ENCODE results near the gene PTPRC.
A peak's percentile ranks its signal among the peaks of the same experiment; 100 is the strongest.

PTPRC gene

DNA sequence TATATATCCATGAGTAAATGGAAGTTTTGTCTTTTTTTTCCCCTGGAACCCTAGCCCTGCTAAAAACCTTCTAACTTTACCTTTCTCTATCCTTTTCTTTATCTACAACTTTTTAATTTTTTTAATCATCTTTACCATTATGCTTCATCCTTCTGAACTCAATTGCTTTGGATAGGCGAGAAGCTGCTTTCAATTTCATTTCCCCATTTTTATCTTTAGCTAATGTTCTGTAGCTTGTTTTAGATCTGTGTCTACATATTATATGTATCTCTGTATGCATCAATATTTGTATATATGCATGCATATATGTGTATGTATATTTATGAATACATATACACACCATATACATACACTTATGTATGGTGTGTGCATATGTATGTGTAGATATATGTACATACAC, 57.4 kb downstream of the PTPRC start:
- no peaks in the 10 kb centered on the region for H3K27me3 Mint-ChIP-seq
- no peak overlapping the region for H3K4me3 Mint-ChIP-seq
- CTCF ChIA-PET = no interaction called here
- H3K9me3 Mint-ChIP-seq = no peaks in the 10 kb centered on the region
- H3K36me3 Mint-ChIP-seq = peaks cover 77% of the 10 kb centered on the region
- peaks cover 85% of the 10 kb centered on the region for H3K4me1 Mint-ChIP-seq
- DNase-seq = no peak
- H3K27ac Mint-ChIP-seq = peak overlapping the region; percentile 7

DNA sequence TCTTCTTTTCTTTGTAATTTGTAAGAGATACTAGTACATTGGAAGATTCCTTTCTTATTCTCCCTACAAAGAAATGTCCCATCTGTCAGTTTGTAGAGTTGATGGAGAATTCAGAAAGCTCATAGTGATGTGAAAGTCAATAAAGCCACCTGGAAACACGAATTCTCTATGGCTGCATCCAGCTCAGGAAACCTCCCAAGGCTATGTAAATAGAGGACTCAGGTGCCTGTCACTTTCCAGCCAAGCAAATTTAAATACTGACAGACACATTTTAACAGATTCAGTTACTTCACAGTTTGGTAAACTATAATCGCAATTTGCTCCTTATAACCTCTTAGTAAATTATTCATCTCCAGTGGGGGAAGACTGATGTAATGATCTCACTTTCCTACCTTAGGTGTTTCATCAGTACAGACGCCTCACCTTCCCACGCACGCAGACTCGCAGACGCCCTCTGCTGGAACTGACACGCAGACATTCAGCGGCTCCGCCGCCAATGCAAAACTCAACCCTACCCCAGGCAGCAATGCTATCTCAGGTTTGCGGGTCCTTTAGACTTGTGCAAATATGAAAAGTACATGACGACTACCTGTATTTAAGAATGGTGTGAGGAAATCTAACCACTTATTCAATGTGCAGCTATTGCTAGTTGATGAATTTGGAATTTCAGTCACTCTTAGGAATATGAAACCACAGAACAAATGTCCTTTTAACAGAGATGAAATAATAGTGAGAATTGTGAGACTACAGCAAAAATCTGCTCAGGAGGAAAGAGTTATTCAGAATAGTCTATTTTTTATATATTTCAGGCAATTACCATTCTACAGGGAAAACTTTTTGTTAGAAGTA, 60.6 kb downstream of the PTPRC start:
- peaks cover 83% of the 10 kb centered on the region for H3K4me1 Mint-ChIP-seq
- peaks cover 78% of the 10 kb centered on the region for H3K36me3 Mint-ChIP-seq
- H3K27ac Mint-ChIP-seq = peak overlapping the region; percentile 47
- CTCF ChIA-PET = no interaction called here
- H3K9me3 Mint-ChIP-seq = no peaks in the 10 kb centered on the region
- H3K4me3 Mint-ChIP-seq = no peak overlapping the region
- DNase-seq = peak; percentile 69
- no peaks in the 10 kb centered on the region for H3K27me3 Mint-ChIP-seq

DNA sequence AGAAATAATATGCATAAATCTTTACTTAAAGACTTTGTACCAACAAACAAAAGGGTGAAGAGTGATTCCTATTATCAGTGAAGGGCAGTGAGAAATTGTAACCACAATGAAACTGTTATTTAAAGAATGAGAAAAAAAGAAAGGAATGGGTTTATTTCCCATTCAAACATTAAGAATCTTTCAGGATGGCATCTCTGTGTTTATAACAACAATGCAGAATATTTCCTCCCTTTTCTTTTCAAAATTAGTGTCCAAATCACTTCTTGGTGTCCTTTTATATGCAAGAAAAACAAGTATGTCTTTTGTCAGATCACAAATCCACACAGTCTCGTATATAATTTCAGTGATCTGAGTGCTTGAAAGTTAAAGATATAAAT, 61.2 kb downstream of the PTPRC start:
- DNase-seq = no peak
- H3K36me3 Mint-ChIP-seq = peaks cover 80% of the 10 kb centered on the region
- H3K9me3 Mint-ChIP-seq = no peaks in the 10 kb centered on the region
- H3K4me1 Mint-ChIP-seq = peaks cover 83% of the 10 kb centered on the region
- H3K4me3 Mint-ChIP-seq = no peak overlapping the region
- H3K27me3 Mint-ChIP-seq = no peaks in the 10 kb centered on the region
- CTCF ChIA-PET = interaction anchor here (0.7 kb wide), 1 partner anchor 283 kb away, joined by 3 read pairs; no protein-coding TSS in a partner anchor
- H3K27ac Mint-ChIP-seq = peak overlapping the region; percentile 13

DNA sequence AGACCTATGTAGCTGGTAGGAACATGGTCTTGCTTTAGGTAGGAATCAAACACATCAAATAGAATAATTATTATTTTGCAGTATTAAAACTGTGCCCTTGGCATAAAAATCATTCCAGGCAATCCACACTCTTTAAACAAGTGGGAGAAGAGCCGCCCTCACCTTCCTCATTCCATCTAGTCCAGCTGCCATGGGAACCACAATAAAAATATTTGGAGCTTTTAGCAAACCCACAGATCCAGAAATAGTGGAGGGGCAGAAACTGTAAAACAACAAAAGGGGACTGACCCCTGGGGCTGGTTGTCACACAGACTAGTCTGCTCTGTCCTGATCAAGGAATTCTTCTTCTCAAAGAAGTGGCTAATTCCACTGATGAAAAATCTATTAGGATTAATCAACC, 61.6 kb downstream of the PTPRC start:
- Mint-ChIP-seq H3K9me3 (no peaks in the 10 kb centered on the region), H3K4me1 (peaks cover 85% of the 10 kb centered on the region), H3K27ac (peak overlapping the region; percentile 13), H3K36me3 (peaks cover 82% of the 10 kb centered on the region), H3K4me3 (no peak overlapping the region), H3K27me3 (no peaks in the 10 kb centered on the region)
- no peak for DNase-seq
- CTCF ChIA-PET = interaction anchor here (0.7 to 1.5 kb wide), 4 partner anchors 12 to 283 kb away, joined by 3 to 6 read pairs (median 3); no protein-coding TSS in a partner anchor

DNA sequence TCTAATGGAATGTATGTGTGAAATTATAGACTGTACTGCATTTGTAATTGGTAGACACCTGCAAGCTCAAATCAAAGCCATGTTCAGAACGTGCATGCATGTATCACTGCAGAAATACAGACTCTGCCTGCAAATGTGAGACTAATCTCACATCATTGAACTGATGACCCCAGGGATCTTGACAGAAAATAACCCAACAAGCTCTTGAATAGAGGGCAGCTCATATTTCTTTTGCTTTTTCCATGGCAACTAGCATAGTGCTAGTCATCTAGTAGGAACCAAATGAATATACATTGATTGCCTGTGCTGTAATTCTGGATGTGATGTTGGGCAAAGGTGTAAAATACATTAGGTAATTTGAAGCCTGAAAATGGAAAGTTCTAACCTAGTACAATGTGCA, 62.4 kb downstream of the PTPRC start:
- no peak overlapping the region for H3K4me3 Mint-ChIP-seq
- no peaks in the 10 kb centered on the region for H3K9me3 Mint-ChIP-seq
- H3K27ac Mint-ChIP-seq = peak overlapping the region; percentile 53
- CTCF ChIA-PET = interaction anchor here (0.9 to 1.5 kb wide), 3 partner anchors 11 to 18 kb away, joined by 3 to 6 read pairs (median 3); no protein-coding TSS in a partner anchor
- H3K27me3 Mint-ChIP-seq = no peaks in the 10 kb centered on the region
- H3K36me3 Mint-ChIP-seq = peaks cover 84% of the 10 kb centered on the region
- no peak for DNase-seq
- H3K4me1 Mint-ChIP-seq = peaks cover 82% of the 10 kb centered on the region

DNA sequence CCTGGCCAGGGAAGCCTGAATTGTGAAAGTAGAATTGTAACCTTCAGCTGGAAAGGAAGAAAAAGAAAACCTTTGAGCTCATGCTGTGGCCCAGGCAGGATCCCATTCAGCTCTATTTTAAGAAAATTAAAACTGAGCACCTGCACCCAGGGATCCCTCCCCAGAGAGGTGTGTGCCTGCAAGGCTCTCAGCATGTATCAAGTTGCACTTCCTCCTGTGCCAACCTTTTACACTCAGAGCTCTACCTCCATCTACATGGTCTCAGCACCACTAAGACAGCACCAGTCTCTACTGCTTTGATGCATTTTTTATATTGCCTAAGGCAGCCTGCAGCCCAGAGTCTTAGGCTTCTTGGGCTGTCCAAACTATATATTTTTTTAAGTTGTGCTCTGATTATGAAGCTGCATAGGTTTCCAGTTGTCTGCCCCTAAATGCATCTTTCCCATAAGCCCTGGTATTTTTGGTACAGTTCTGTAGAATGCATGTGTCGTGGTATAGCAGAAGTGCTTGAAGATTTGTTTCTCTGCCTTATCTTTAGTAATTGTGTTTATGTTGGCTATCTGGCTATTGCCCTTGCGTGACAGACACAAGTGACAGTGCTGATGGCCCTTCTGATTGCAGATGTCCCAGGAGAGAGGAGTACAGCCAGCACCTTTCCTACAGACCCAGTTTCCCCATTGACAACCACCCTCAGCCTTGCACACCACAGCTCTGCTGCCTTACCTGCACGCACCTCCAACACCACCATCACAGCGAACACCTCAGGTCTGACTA, 63.1 kb downstream of the PTPRC start:
- Mint-ChIP-seq H3K4me3 (no peak overlapping the region), H3K9me3 (no peaks in the 10 kb centered on the region), H3K4me1 (peaks cover 74% of the 10 kb centered on the region), H3K27me3 (no peaks in the 10 kb centered on the region), H3K36me3 (peaks cover 80% of the 10 kb centered on the region), H3K27ac (peak overlapping the region; percentile 53)
- CTCF ChIA-PET = interaction anchor here (0.8 to 1.5 kb wide), 3 partner anchors 8 to 19 kb away, joined by 3 to 6 read pairs (median 3); no protein-coding TSS in a partner anchor
- no peak for DNase-seq

DNA sequence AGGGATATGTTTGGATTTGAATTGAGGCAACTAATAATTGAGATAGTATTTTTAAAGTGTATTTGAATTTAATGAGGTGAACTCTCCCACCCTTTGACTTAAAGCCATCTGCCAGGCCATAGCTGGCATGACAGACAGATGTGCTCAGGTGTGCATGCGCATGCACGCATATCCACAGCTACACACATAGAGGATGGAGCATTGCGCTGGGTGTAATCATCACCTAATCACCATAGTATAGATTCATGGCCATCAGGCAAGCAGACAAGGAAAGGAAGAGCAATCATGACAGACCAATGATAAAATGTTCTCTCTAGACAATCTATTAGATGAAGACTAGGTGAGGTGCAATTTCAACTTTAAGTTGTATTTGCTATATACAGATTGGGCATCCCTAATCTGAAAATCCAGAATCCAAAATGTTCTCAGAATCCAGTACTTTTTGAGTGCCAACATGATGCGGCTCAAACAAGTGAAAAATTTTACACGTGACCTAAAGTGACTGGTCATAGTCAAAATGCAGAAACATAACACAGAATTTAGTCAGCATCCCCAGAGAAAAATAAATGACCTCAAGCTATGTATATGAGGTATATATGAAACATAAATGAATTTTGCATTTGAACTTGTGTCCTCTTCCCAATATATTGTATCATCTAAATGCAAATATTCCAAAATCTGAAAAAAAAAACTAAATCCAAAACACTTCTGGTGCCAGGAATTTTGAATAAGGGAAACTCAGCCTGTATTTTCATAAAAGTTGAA, 70.1 kb downstream of the PTPRC start:
- Mint-ChIP-seq H3K4me3 (no peak overlapping the region), H3K4me1 (peaks cover 32% of the 10 kb centered on the region), H3K36me3 (peaks cover 72% of the 10 kb centered on the region)

DNA sequence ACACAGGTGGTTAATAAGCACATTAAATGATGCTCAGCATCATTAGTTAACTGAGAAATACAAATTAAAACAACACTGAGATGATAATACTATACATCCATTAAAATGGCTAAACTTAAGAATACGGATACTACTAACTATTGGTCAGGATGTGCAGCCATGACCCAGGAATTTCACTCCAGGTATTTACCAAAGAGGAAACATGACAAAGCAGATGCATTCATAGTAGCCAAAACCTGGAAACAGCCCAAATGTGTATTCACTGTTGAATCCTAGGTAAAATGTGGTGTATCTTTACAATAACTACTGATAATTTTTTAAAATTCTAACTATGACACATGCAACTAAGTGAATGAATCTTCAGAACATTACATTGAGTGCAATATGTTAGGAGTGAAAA, 73.0 kb downstream of the PTPRC start:
- Mint-ChIP-seq H3K4me3 (no peak overlapping the region), H3K9me3 (no peaks in the 10 kb centered on the region), H3K4me1 (peaks cover 21% of the 10 kb centered on the region), H3K27ac (no peak overlapping the region), H3K27me3 (no peaks in the 10 kb centered on the region), H3K36me3 (peaks cover 72% of the 10 kb centered on the region)
- CTCF ChIA-PET = interaction anchor here (1.2 kb wide), 1 partner anchor 11 kb away, joined by 4 read pairs; no protein-coding TSS in a partner anchor
- DNase-seq = no peak

More for the DNA sequence above, 70.1 kb downstream of the PTPRC start:
- DNase-seq = no peak
- peak overlapping the region; percentile 15 for H3K27ac Mint-ChIP-seq
- no peaks in the 10 kb centered on the region for H3K9me3 Mint-ChIP-seq
- no peaks in the 10 kb centered on the region for H3K27me3 Mint-ChIP-seq
- CTCF ChIA-PET = interaction anchor here (0.7 kb wide), 1 partner anchor 186 kb away, joined by 3 read pairs; no protein-coding TSS in a partner anchor

DNA sequence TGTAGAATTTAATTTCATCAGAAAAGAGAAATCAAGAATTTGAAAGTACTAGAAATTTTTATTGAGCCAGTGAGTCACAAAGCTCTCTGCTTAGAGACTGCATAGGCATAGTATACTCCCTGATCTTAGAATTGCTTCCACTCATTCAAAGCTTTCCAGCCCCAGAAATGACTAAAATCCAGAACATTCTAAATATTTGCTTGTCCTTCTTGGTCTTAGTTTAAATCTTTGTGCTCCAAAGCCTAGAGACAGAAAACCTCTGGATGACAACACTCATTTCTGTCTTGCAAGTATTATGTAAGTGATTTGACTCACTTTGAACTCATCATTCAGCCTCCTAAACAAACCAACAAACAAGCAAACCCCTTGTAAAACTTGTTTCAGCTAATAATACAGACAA, 74.2 kb downstream of the PTPRC start:
- H3K36me3 Mint-ChIP-seq = peaks cover 76% of the 10 kb centered on the region
- CTCF ChIA-PET = interaction anchor here (1.1 kb wide), 1 partner anchor 12 kb away, joined by 3 read pairs; no protein-coding TSS in a partner anchor

DNA sequence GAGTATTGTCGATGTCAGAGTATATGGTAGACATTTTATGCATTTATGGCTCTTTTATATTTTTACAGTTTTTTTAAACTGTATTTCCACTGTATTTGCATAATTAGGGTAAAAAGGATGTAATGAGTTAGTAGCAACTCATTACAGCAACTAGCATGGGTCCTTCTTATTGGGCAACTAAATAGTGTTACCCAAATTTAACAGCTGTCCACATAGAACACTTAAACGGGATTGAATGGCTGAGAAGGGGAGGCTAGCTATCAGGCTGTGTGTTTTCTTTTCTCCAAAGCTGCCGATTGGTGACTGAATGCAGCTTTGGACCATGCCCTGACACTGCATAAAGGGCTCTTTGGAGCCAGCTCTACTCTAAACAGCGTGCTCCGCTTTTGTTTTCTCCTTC, 75.4 kb downstream of the PTPRC start:
- Mint-ChIP-seq H3K4me3 (no peak overlapping the region), H3K4me1 (peaks cover 11% of the 10 kb centered on the region), H3K36me3 (peaks cover 69% of the 10 kb centered on the region), H3K27me3 (no peaks in the 10 kb centered on the region), H3K27ac (no peak overlapping the region), H3K9me3 (no peaks in the 10 kb centered on the region)
- CTCF ChIA-PET = no interaction called here
- DNase-seq = no peak

More for the DNA sequence above, 74.2 kb downstream of the PTPRC start:
- peak overlapping the region; percentile 59 for H3K27ac Mint-ChIP-seq
- H3K9me3 Mint-ChIP-seq = no peaks in the 10 kb centered on the region
- peaks cover 19% of the 10 kb centered on the region for H3K4me1 Mint-ChIP-seq
- H3K27me3 Mint-ChIP-seq = no peaks in the 10 kb centered on the region
- H3K4me3 Mint-ChIP-seq = no peak overlapping the region
- no peak for DNase-seq

DNA sequence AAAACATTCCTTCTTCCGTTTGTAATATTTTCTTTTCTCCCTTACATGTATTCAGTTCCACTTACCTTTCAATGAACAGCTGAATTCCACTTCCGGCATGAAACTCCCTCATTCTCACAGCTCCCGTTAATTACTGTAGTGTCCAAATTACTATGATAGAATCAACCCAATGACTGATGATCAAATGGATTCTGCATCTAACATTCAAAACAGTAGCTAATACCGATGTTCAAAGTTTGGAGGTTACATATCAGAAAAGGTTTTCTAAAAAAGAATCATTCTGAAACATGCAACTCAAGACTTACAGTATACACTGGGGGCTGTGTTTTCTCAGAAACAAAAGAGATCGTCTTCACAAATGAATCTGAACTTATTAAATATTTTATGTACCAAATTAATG, 77.2 kb downstream of the PTPRC start:
- no peaks in the 10 kb centered on the region for H3K27me3 Mint-ChIP-seq
- peaks cover 71% of the 10 kb centered on the region for H3K36me3 Mint-ChIP-seq
- no peak overlapping the region for H3K4me3 Mint-ChIP-seq
- H3K9me3 Mint-ChIP-seq = no peaks in the 10 kb centered on the region
- H3K27ac Mint-ChIP-seq = peak overlapping the region; percentile 0
- DNase-seq = no peak
- CTCF ChIA-PET = no interaction called here
- H3K4me1 Mint-ChIP-seq = peaks cover 13% of the 10 kb centered on the region

DNA sequence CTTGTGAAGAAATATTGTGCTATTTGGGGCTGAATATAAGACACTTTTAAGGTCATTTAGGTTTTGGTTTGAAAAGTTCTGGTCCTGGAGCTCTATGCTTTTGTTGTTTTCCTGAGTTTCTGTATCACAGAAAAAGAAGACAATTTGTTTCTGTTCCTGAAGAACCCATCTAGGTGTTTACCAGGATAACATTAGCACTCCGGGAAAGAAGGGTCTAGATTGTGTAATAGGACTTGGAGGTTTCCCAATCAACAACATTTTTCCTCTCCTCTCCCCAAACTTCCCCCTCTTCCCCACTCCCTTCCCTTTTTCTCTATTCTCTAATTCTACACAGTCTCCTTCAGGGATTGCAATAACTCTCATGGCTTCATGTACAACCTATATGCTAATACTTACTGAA, 78.7 kb downstream of the PTPRC start:
- Mint-ChIP-seq H3K4me3 (no peak overlapping the region), H3K36me3 (peaks cover 60% of the 10 kb centered on the region), H3K27ac (peak overlapping the region; percentile 75), H3K27me3 (no peaks in the 10 kb centered on the region), H3K4me1 (peaks cover 13% of the 10 kb centered on the region), H3K9me3 (no peaks in the 10 kb centered on the region)
- no peak for DNase-seq
- CTCF ChIA-PET = interaction anchor here (1.0 kb wide), 1 partner anchor 16 kb away, joined by 3 read pairs; no protein-coding TSS in a partner anchor

DNA sequence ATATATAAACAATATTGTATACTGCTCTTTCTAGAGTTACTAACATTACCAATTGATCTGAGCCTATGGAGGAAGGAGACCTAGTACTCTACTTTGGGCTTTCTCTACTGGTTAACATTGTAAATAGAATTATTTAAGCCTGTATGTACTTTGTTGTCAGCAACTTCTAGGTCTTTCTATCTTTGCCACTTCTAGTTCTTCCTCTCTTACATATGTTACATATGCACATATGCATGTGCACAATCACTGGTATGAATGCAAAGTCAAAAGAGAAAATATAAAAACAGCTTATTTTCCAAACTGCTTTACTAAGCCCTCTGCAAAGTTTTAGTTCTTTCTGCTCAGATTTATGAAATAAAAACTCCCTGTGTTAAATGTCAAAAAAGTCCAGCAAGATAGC, 84.3 kb downstream of the PTPRC start:
- CTCF ChIA-PET = interaction anchor here (1.2 to 1.6 kb wide), 2 partner anchors 9 to 12 kb away, joined by 4 to 8 read pairs; no protein-coding TSS in a partner anchor
- H3K9me3 Mint-ChIP-seq = no peaks in the 10 kb centered on the region
- H3K4me3 Mint-ChIP-seq = no peak overlapping the region
- DNase-seq = no peak
- no peak overlapping the region for H3K27ac Mint-ChIP-seq
- H3K4me1 Mint-ChIP-seq = peaks cover 18% of the 10 kb centered on the region
- H3K36me3 Mint-ChIP-seq = peaks cover 58% of the 10 kb centered on the region
- no peaks in the 10 kb centered on the region for H3K27me3 Mint-ChIP-seq

DNA sequence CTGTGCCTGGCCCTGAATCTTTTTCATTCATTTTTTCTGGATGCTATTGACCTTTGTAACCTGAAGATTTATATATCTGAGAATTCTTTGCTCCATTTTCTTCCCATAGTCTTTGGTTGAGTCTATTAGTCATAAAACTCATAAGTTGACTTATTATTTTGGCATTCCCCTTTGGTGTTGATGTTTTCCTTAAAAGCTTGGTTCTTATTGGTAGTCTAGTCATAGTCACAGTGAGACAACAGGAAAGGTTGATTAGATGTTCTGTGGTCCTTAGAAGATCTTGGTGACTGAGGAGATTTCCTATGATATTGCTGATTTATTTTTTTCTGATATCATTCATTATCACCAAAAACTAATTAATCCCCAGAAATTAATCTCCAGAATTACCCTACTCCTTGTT, 86.2 kb downstream of the PTPRC start:
- CTCF ChIA-PET = no interaction called here
- H3K4me1 Mint-ChIP-seq = peaks cover 21% of the 10 kb centered on the region
- no peaks in the 10 kb centered on the region for H3K9me3 Mint-ChIP-seq
- no peaks in the 10 kb centered on the region for H3K27me3 Mint-ChIP-seq
- no peak overlapping the region for H3K4me3 Mint-ChIP-seq
- peak overlapping the region; percentile 20 for H3K27ac Mint-ChIP-seq
- DNase-seq = no peak
- peaks cover 59% of the 10 kb centered on the region for H3K36me3 Mint-ChIP-seq
